DOHH2 (cell line): ENCODE results near the gene RNF187.

Experiments used
- H3F3A ChIP-seq: fragments of 200-600 bp; sonication (generic), shearing (Covaris generic); 2 replicates; pipeline ENCODE4 v1.6.0; 2016; ENCODE audit warnings: antibody characterized with exemption, mild to moderate bottlenecking; ENCODE audit not compliant: control insufficient read depth, insufficient read depth
- H3K27ac ChIP-seq: fragments of 200-600 bp; sonication (generic); 2 replicates; pipeline ENCODE4 v1.5.1; 2014; ENCODE audit warnings: low read depth, mild to moderate bottlenecking, low read length, moderate library complexity
- H3K27me3 ChIP-seq: fragments of 200-600 bp; sonication (generic); 2 replicates; pipeline ENCODE4 v1.6.1; 2014; ENCODE audit warnings: mild to moderate bottlenecking, low read length, mixed read lengths; ENCODE audit not compliant: control insufficient read depth
- H3K36me3 ChIP-seq: fragments of 200-600 bp; sonication (generic); 2 replicates; pipeline ENCODE4 v1.6.1; 2014; ENCODE audit warnings: mild to moderate bottlenecking, low read length, moderate library complexity, mixed read lengths; ENCODE audit not compliant: control insufficient read depth
- H3K4me1 ChIP-seq: fragments of 200-600 bp; sonication (generic); 2 replicates; pipeline ENCODE4 v1.6.1; 2014; ENCODE audit warnings: mild to moderate bottlenecking, low read length, mixed read lengths; ENCODE audit not compliant: control insufficient read depth
- H3K4me2 ChIP-seq: fragments of 200-600 bp; sonication (generic); 2 replicates; pipeline ENCODE4 v1.6.0; 2014; ENCODE audit warnings: mild to moderate bottlenecking, low read length, moderate library complexity
- H3K4me3 ChIP-seq: fragments of 200-600 bp; sonication (generic); 2 replicates; pipeline ENCODE4 v1.5.1; 2014; ENCODE audit warnings: mild to moderate bottlenecking, low read length, mixed read lengths
- H3K79me2 ChIP-seq: fragments of 200-600 bp; sonication (generic); 2 replicates; pipeline ENCODE4 v1.6.1; 2014; ENCODE audit warnings: mild to moderate bottlenecking, low read length, mixed read lengths; ENCODE audit not compliant: control insufficient read depth
- H3K9me2 ChIP-seq: fragments of 200-600 bp; sonication (generic); replicated peaks from 2 replicates; pipeline ENCODE4 v1.6.1; 2014; ENCODE audit warnings: mild to moderate bottlenecking, low read length, mixed read lengths; ENCODE audit not compliant: control insufficient read depth
- H3K9me3 ChIP-seq: fragments of 200-600 bp; sonication (generic); 2 replicates; pipeline ENCODE4 v1.6.1; 2014; ENCODE audit warnings: antibody characterized with exemption, low read length, mixed read lengths; ENCODE audit not compliant: control insufficient read depth, insufficient read depth
- H4K20me1 ChIP-seq: fragments of 200-600 bp; sonication (generic); 2 replicates; pipeline ENCODE4 v1.6.0; 2014; ENCODE audit warnings: low read depth, mild to moderate bottlenecking, antibody characterized with exemption, low read length, moderate library complexity; ENCODE audit not compliant: control insufficient read depth, insufficient read depth
- CTCF ChIP-seq: fragments of 200-600 bp; sonication (generic); IDR thresholded peaks from one replicate; pipeline ENCODE4 v1.5.1; 2014; ENCODE audit warnings: antibody characterized with exemption, mild to moderate bottlenecking, low read depth, low read length; ENCODE audit not compliant: poor library complexity, severe bottlenecking
- EZH2phosphoT487 ChIP-seq: fragments of 200-600 bp; sonication (generic); IDR thresholded peaks from 2 replicates; pipeline ENCODE4 v1.6.1; 2017; ENCODE audit warnings: borderline replicate concordance, mild to moderate bottlenecking, antibody characterized with exemption, low read length, moderate library complexity, mixed read lengths

Gene RNF187

GRCh38 chr1:228508840-228509415 lies 21.7 kb downstream of the RNF187 start:
- Histone ChIP-seq H3K4me1 (no peaks in the 10 kb centered on the region), H4K20me1 (no peaks in the 10 kb centered on the region), H3K27me3 (peaks cover 12% of the 10 kb centered on the region; the same call in 1 of the 2 replicates), H3K79me2 (no peaks in the 10 kb centered on the region), H3F3A (no peaks in the 10 kb centered on the region), H3K36me3 (no peaks in the 10 kb centered on the region), H3K4me3 (no peak overlapping the region), H3K9me3 (no peaks in the 10 kb centered on the region), H3K9me2 (no peaks in the 10 kb centered on the region), H3K4me2 (no peak overlapping the region), H3K27ac (no peak overlapping the region)
- TF ChIP-seq EZH2phosphoT487 = no peak
- TF ChIP-seq CTCF = no peak

GRCh38 chr1:228510101-228510802 lies 23.1 kb downstream of the RNF187 start:
- Histone ChIP-seq H3K27ac (no peak overlapping the region), H3K9me2 (no peaks in the 10 kb centered on the region), H3K4me1 (no peaks in the 10 kb centered on the region), H3K4me3 (no peak overlapping the region), H3K9me3 (no peaks in the 10 kb centered on the region), H3K36me3 (no peaks in the 10 kb centered on the region), H4K20me1 (no peaks in the 10 kb centered on the region), H3F3A (no peaks in the 10 kb centered on the region), H3K4me2 (no peak overlapping the region), H3K79me2 (no peaks in the 10 kb centered on the region), H3K27me3 (peaks cover 17% of the 10 kb centered on the region; the same call in 1 of the 2 replicates)
- TF ChIP-seq CTCF (no peak), EZH2phosphoT487 (no peak)

- Histone ChIP-seq H4K20me1 (no peaks in the 10 kb centered on the region), H3K9me2 (no peaks in the 10 kb centered on the region), H3F3A (no peaks in the 10 kb centered on the region), H3K9me3 (no peaks in the 10 kb centered on the region), H3K4me3 (no peak overlapping the region), H3K27me3 (peaks cover 21% of the 10 kb centered on the region; the same call in 1 of the 2 replicates), H3K4me2 (no peak overlapping the region), H3K4me1 (no peaks in the 10 kb centered on the region), H3K36me3 (no peaks in the 10 kb centered on the region), H3K27ac (no peak overlapping the region), H3K79me2 (no peaks in the 10 kb centered on the region)
- TF ChIP-seq EZH2phosphoT487 (no peak), CTCF (no peak)
Observed at GRCh38 chr1:228510803-228511413, 23.7 kb downstream of the RNF187 start.
